SK-N-SH (cell line): Measurements from ENCODE around the gene MOSPD2. TPM values are rescaled to one million over a fixed set of nuclear protein-coding genes. Genes with fewer than 3 reads are reported as not detected.

Source experiments
- CTCF ChIA-PET: fragments of 300-600, 350-600 bp; formaldehyde crosslinking; extraction: SDS; loops from one replicate; lab custom pipeline; 2021; lab: Yijun Ruan, JAX
- POLR2A ChIA-PET: fragments of 350-600 bp; sonication (Branson Sonifier 250); formaldehyde crosslinking; extraction: SDS; loops from one replicate; lab custom pipeline; 2020; ENCODE audit warnings: antibody characterized with exemption, inconsistent platforms; lab: Yijun Ruan, JAX
- DNase-seq: peaks from one replicate; pipeline ENCODE4 v3.0.0; 2012
- H2AFZ ChIP-seq: fragments of 200-600 bp; sonication (generic); 2 replicates; pipeline ENCODE4 v1.8.1; 2016; ENCODE audit warnings: antibody characterized with exemption, mild to moderate bottlenecking, low read depth
- H3F3A ChIP-seq: fragments of 200-600 bp; sonication (generic); replicated peaks from 2 replicates; pipeline ENCODE3; 2016; ENCODE audit warnings: antibody characterized with exemption, mild to moderate bottlenecking; ENCODE audit not compliant: insufficient read depth
- H3K27ac ChIP-seq, 2 experiments: fragments of 200-500 bp in 1 of 2; fragments of 200-600 bp in 1 of 2; sonication (Bioruptor generic) in 1 of 2; sonication (generic), shearing (Covaris generic) in 1 of 2; 2 replicates each; pipeline versions ENCODE4 v1.5.1 to v1.6.1; 2014 to 2016; ENCODE audit warnings: low read depth in 2 of 2, inconsistent platforms in 1 of 2, low read length in 1 of 2, mild to moderate bottlenecking in 1 of 2, mixed read lengths in 1 of 2
- H3K27me3 ChIP-seq: fragments of 200-600 bp; sonication (generic), shearing (Covaris generic); 2 replicates; pipeline ENCODE4 v1.6.1; 2016; ENCODE audit warnings: mixed run types; ENCODE audit not compliant: insufficient read depth
- H3K36me3 ChIP-seq, 2 experiments: fragments of 200-500 bp in 1 of 2; fragments of 200-600 bp in 1 of 2; sonication (Bioruptor generic) in 1 of 2; sonication (generic) in 1 of 2; replicated peaks in 1 of 2; 2 replicates each; pipeline versions ENCODE3 to v1.5.1; 2014 to 2016; ENCODE audit warnings: low read length in 1 of 2, mild to moderate bottlenecking in 1 of 2; ENCODE audit not compliant: insufficient read depth in 2 of 2, control insufficient read depth in 1 of 2
- H3K4me1 ChIP-seq, 2 experiments: fragments of 200-500 bp in 1 of 2; fragments of 200-600 bp in 1 of 2; sonication (Bioruptor generic) in 1 of 2; sonication (generic), shearing (Covaris generic) in 1 of 2; 2 replicates each; pipeline versions ENCODE4 v1.5.1 to v1.6.1; 2014 to 2016; ENCODE audit warnings: low read depth in 1 of 2, low read length in 1 of 2, mixed run types in 1 of 2; ENCODE audit not compliant: insufficient read depth in 2 of 2, control insufficient read depth in 1 of 2
- H3K4me2 ChIP-seq: fragments of 200-600 bp; sonication (generic), shearing (Covaris generic); 2 replicates; pipeline ENCODE4 v1.6.1; 2017; ENCODE audit warnings: mixed run types
- H3K4me3 ChIP-seq, 2 experiments: fragments of 200-500 bp in 1 of 2; fragments of 200-600 bp in 1 of 2; sonication (Bioruptor generic) in 1 of 2; sonication (generic), shearing (Covaris generic) in 1 of 2; 2 replicates each; pipeline versions ENCODE4 v1.5.1 to v1.8.1; 2014 to 2016; ENCODE audit warnings: low read depth in 2 of 2, inconsistent platforms in 1 of 2, low read length in 1 of 2, mild to moderate bottlenecking in 1 of 2, mixed read lengths in 1 of 2, moderate library complexity in 1 of 2
- H3K79me2 ChIP-seq: fragments of 200-600 bp; sonication (generic); 2 replicates; pipeline ENCODE4 v1.8.1; 2017; ENCODE audit warnings: mild to moderate bottlenecking; ENCODE audit not compliant: insufficient read depth
- H3K9ac ChIP-seq: fragments of 200-600 bp; sonication (generic); 2 replicates; pipeline ENCODE4 v1.6.1; 2017; ENCODE audit warnings: mixed run types
- H3K9me2 ChIP-seq: fragments of 200-600 bp; sonication (generic); 2 replicates; pipeline ENCODE4 v1.6.1; 2017; ENCODE audit warnings: mixed run types
- H3K9me3 ChIP-seq: fragments of 200-600 bp; sonication (generic); 2 replicates; pipeline ENCODE4 v1.6.1; 2017; ENCODE audit warnings: mixed run types, mild to moderate bottlenecking, moderate library complexity
- H4K20me1 ChIP-seq: fragments of 200-600 bp; sonication (generic); 2 replicates; pipeline ENCODE4 v1.6.1; 2017; ENCODE audit warnings: mild to moderate bottlenecking, mixed run types; ENCODE audit not compliant: insufficient read depth
- CTCF ChIP-seq: fragments of 200-600 bp; sonication (generic); IDR thresholded peaks from 2 replicates; pipeline ENCODE4 v1.6.1; 2017; ENCODE audit warnings: antibody characterized with exemption, mild to moderate bottlenecking, moderate library complexity
- EP300 ChIP-seq, 2 experiments: IDR thresholded peaks; 2 replicates each; pipeline versions ENCODE4 v1.4.0 to v1.6.1; 2012; ENCODE audit warnings: borderline replicate concordance in 1 of 2, low read depth in 1 of 2, low read length in 1 of 2
- EZH2phosphoT487 ChIP-seq: fragments of 200-600 bp; sonication (generic); IDR thresholded peaks from 2 replicates; pipeline ENCODE4 v1.6.1; 2017; ENCODE audit warnings: low read depth, mixed run types, mild to moderate bottlenecking, antibody characterized with exemption, moderate library complexity, borderline replicate concordance
- FOSL2 ChIP-seq: IDR thresholded peaks from 2 replicates; pipeline ENCODE4 v1.4.0; 2012; ENCODE audit warnings: low read depth, mild to moderate bottlenecking, moderate library complexity, borderline replicate concordance
- FOXJ3 ChIP-seq: sonication (generic); formaldehyde crosslinking; IDR thresholded peaks from 2 replicates; pipeline ENCODE4 v1.5.1; 2020; ENCODE audit warnings: mild to moderate bottlenecking, missing genetic modification reagents
- FOXM1 ChIP-seq: IDR thresholded peaks from 2 replicates; pipeline ENCODE4 v1.4.0; 2012; ENCODE audit warnings: low read depth, mild to moderate bottlenecking
- GATA2 ChIP-seq: sonication (generic); formaldehyde crosslinking; IDR thresholded peaks from 2 replicates; pipeline ENCODE4 v1.5.0; 2020; ENCODE audit warnings: mild to moderate bottlenecking, missing genetic modification reagents
- JUND ChIP-seq: IDR thresholded peaks from 2 replicates; pipeline ENCODE4 v1.4.0; 2012
- MEF2A ChIP-seq: IDR thresholded peaks from 2 replicates; pipeline ENCODE4 v1.4.0; 2012; ENCODE audit warnings: low read depth, borderline replicate concordance
- PBX3 ChIP-seq: IDR thresholded peaks from 2 replicates; pipeline ENCODE4; 2012
- RAD21 ChIP-seq: IDR thresholded peaks from 2 replicates; pipeline ENCODE4 v1.6.1; 2012; ENCODE audit warnings: mild to moderate bottlenecking, low read length
- RCOR1 ChIP-seq: fragments of 150-350 bp; IDR thresholded peaks from 2 replicates; pipeline ENCODE4 v1.6.1; 2017; ENCODE audit warnings: antibody characterized with exemption, low read length
- RFX5 ChIP-seq: IDR thresholded peaks from 2 replicates; pipeline ENCODE4 v1.6.1; 2012; ENCODE audit warnings: mild to moderate bottlenecking, improper control_type of control experiment, low read length
- SIN3A ChIP-seq: IDR thresholded peaks from 2 replicates; pipeline ENCODE4 v1.6.1; 2012; ENCODE audit warnings: low read depth, mild to moderate bottlenecking, low read length, moderate library complexity, borderline replicate concordance
- TCF12 ChIP-seq: IDR thresholded peaks from 2 replicates; pipeline ENCODE4 v1.4.0; 2012
- USF1 ChIP-seq: IDR thresholded peaks from 2 replicates; pipeline ENCODE4 v1.4.0; 2012; ENCODE audit warnings: low read depth, borderline replicate concordance
- USF2 ChIP-seq: fragments of 150-350 bp; IDR thresholded peaks from 2 replicates; pipeline ENCODE4 v1.6.1; 2017; ENCODE audit warnings: antibody characterized with exemption, low read length, low read depth, borderline replicate concordance
- YY1 ChIP-seq: IDR thresholded peaks from 2 replicates; pipeline ENCODE4 v1.4.0; 2012; ENCODE audit warnings: low read depth, mild to moderate bottlenecking
- WGBS: methylation state at CpG from one replicate; pipeline ENCODE4 v1.1.6; 2017; ENCODE audit warnings: low lambda C conversion rate; 5-methylcytosine and 5-hydroxymethylcytosine counted together
- polyA plus RNA-seq, 3 experiments: library from polyadenylated mRNA; depleted of rRNA; stranded (reverse); fragments of >200 nt; gene quantifications; 2 replicates each; pipeline ENCODE4 v1.2.3, GENCODE V29; 2012

The MOSPD2 gene
- polyA plus RNA-seq, 1 of the 3 experiments (the other 2 are of a cell fraction), result 7.6 TPM

GRCh38 chrX:14920196-14920595, 47.0 kb downstream of the MOSPD2 start:
- Histone ChIP-seq H3K4me3 (no peak overlapping the region), H3K4me2 (no peak overlapping the region), H3K4me1 (peaks cover 5 to 9% of the 10 kb centered on the region in 2 experiments; a peak in 2 of 4 replicates), H3K27ac (peak overlapping the region in 1 of 2 experiments; percentile 42; a peak in 2 of 4 replicates), H3K9me2 (no peaks in the 10 kb centered on the region), H3K9me3 (no peaks in the 10 kb centered on the region), H2AFZ (no peak overlapping the region)
- no peak for DNase-seq
- CTCF ChIA-PET, result interaction anchor here (0.9 kb wide), 1 partner anchor 60 kb away, joined by 3 read pairs; no protein-coding TSS in a partner anchor
- TF ChIP-seq TCF12 (0 out of 2 replicates have a peak, but pooled peaks have one; percentile 12), SIN3A (no peak), EP300 (IDR thresholded peaks at IDR 0.05; ENCODE audit: borderline replicate concordance in 1 of 2, low read depth in 1 of 2, low read length in 1 of 2) (peak in 1 of 2 experiments; percentile 21; a peak in 1 of 4 replicates)
- TF ChIP-seq, all 33 proteins: peak for 2
- H4K20me1 ChIP-seq, result no peaks in the 10 kb centered on the region
- WGBS, result 41% methylated on average over 2 of the region's 2 CpGs
- POLR2A ChIA-PET, result no interaction called here
- no peaks in the 10 kb centered on the region for H3K79me2 ChIP-seq
- no peaks in the 10 kb centered on the region for H3K36me3 ChIP-seq
- H3F3A ChIP-seq, result peaks cover 8% of the 10 kb centered on the region
- no peak overlapping the region for H3K9ac ChIP-seq
- H3K27me3 ChIP-seq, result no peaks in the 10 kb centered on the region

GRCh38 chrX:14922437-14922836, 49.2 kb downstream of the MOSPD2 start:
- TF ChIP-seq EZH2phosphoT487 (no peak), JUND (peak; percentile 35; the same call in 1 of the 2 replicates), FOSL2 (peak; percentile 24; the same call in 1 of the 2 replicates)
- Histone ChIP-seq H3K27ac (peak overlapping the region in 1 of 2 experiments; percentile 59; a peak in 2 of 4 replicates), H3K9me2 (no peaks in the 10 kb centered on the region), H3K27me3 (no peaks in the 10 kb centered on the region), H3K79me2 (no peaks in the 10 kb centered on the region), H3K4me1 (0 out of 4 replicates have a peak, but pooled peaks cover 0 to 11% of the 10 kb centered on the region in 2 experiments), H2AFZ (no peak overlapping the region), H3K36me3 (no peaks in the 10 kb centered on the region), H3K9me3 (no peaks in the 10 kb centered on the region), H3F3A (peaks cover 8% of the 10 kb centered on the region), H3K4me3 (no peak overlapping the region), H3K4me2 (no peak overlapping the region), H4K20me1 (no peaks in the 10 kb centered on the region), H3K9ac (peak overlapping the region; percentile 24; the same call in 1 of the 2 replicates)
- 49% methylated on average over 5 of the region's 6 CpGs for WGBS
- DNase-seq, result no peak
- POLR2A ChIA-PET, result interaction anchor here (0.8 kb wide), 1 partner anchor 98 kb away, joined by 3 read pairs; no protein-coding TSS in a partner anchor
- CTCF ChIA-PET, result no interaction called here

GRCh38 chrX:14923761-14924160, 50.5 kb downstream of the MOSPD2 start:
- Histone ChIP-seq H3K27ac (no peak overlapping the region), H3K9me3 (no peaks in the 10 kb centered on the region), H3K27me3 (no peaks in the 10 kb centered on the region), H3K4me1 (0 out of 4 replicates have a peak, but pooled peaks cover 0 to 7% of the 10 kb centered on the region in 2 experiments), H3K4me3 (no peak overlapping the region), H3K79me2 (no peaks in the 10 kb centered on the region), H4K20me1 (no peaks in the 10 kb centered on the region), H3K9ac (no peak overlapping the region), H3K9me2 (no peaks in the 10 kb centered on the region), H2AFZ (no peak overlapping the region), H3K36me3 (no peaks in the 10 kb centered on the region), H3K4me2 (no peak overlapping the region), H3F3A (peaks cover 8% of the 10 kb centered on the region)
- no peak for DNase-seq
- ChIA-PET POLR2A (no interaction called here), CTCF (no interaction called here)
- WGBS, result 51% methylated on average over 4 of the region's 4 CpGs
- TF ChIP-seq USF1 (no peak), RFX5 (no peak), RCOR1 (no peak), MEF2A (no peak), EZH2phosphoT487 (no peak), USF2 (no peak), GATA2 (CRISPR knock-in tag) (no peak), RAD21 (no peak), FOXM1 (no peak), CTCF (no peak), YY1 (no peak), PBX3 (no peak), FOXJ3 (CRISPR knock-in tag) (no peak)
